Activated CD8-positive, alpha-beta memory T cell treated with anti-CD3 and anti-CD28 coated beads, Interleukin-2, amount 50 U/mL, for 24 hours (primary cell): Measurements from ENCODE around the gene XKR3.
"Not testable (repeated sequence)": the region's sequence is repeated elsewhere in the genome, so short reads cannot be mapped to it uniquely, and the experiment has no call there.

Experiments
- DNase-seq: peaks from one replicate; pipeline ENCODE4 v3.0.0-alpha.2; 2020; ENCODE audit errors: extremely low read depth

Gene XKR3

GRCh38 chr22:16747266-16748159 is 77.7 kb downstream of the XKR3 start:
- not testable (repeated sequence) for DNase-seq

DNA sequence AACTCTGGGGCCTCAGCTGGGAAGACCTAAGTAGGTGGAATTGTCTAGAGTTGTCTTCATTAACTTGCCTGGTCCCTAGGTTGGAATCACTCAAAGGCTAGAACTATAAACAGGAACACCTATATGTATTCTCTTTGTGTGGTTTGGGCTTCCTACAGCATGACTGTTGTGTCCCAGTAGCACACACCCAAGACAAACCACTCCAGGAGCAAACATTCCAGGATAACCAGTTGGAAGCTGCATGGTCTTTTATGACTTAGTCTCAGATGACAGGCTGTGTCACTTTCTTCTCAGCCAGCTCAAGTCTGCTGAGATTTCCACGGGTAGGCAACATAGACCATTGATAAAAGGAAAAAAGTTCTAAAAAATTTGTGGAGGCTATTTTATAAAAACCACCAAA is 90.9 kb downstream of the XKR3 start:
- DNase-seq, result not testable (repeated sequence)
